Measurements from ENCODE around the gene LPCAT2.

GRCh38 chr16:55489956-55490265 is 19.0 kb upstream of the LPCAT2 start:
- no peak for TF ChIP-seq POLR2AphosphoS5 (IDR thresholded peaks at IDR 0.05)
- no peak for TF ChIP-seq CTCF (IDR thresholded peaks at IDR 0.05)
